Fibroblast of lung (primary cell): ENCODE data around the gene EXOC6. TPM values are rescaled to one million over a fixed set of nuclear protein-coding genes. Genes with fewer than 3 reads are reported as not detected.
A peak's percentile ranks its signal among the peaks of the same experiment; 100 is the strongest.
"Not testable (repeated sequence)": the region's sequence is repeated elsewhere in the genome, so short reads cannot be mapped to it uniquely, and the experiment has no call there.

ENCODE experiments used
- DNase-seq, 2 donors: peaks; one replicate each; pipeline versions ENCODE4 v3.0.0 to v3.0.0-alpha.2; 2010; ENCODE audit warnings: low read depth in 2 of 2
- H2AFZ ChIP-seq: 2 replicates; pipeline ENCODE4 v1.5.1; 2012; ENCODE audit warnings: low read length, control low read depth, inconsistent platforms
- H3K27ac ChIP-seq: 2 replicates; pipeline ENCODE4 v1.5.1; 2011; ENCODE audit warnings: low read length, control low read depth; ENCODE audit not compliant: insufficient read depth
- H3K27me3 ChIP-seq: 2 replicates; pipeline ENCODE4 v1.5.1; 2011; ENCODE audit warnings: mild to moderate bottlenecking, low read length; ENCODE audit not compliant: control insufficient read depth, insufficient read depth
- H3K36me3 ChIP-seq: 2 replicates; pipeline ENCODE4 v1.5.1; 2011; ENCODE audit warnings: low read length; ENCODE audit not compliant: control insufficient read depth, insufficient read depth
- H3K4me1 ChIP-seq: 2 replicates; pipeline ENCODE4 v1.5.1; 2011; ENCODE audit warnings: low read length; ENCODE audit not compliant: control insufficient read depth, insufficient read depth; ENCODE audit errors: extremely low read depth
- H3K4me2 ChIP-seq: 2 replicates; pipeline ENCODE4 v1.5.1; 2011; ENCODE audit warnings: low read length, control low read depth; ENCODE audit not compliant: insufficient read depth; ENCODE audit errors: extremely low read depth
- H3K4me3 ChIP-seq, 4 experiments: fragments of 200-600 bp in 1 of 4; sonication (generic) in 1 of 4; replicated peaks in 1 of 4; 2 replicates each; pipeline ENCODE4 v1.5.1; 2011 to 2016; ENCODE audit warnings: low read length in 4 of 4, low read depth in 3 of 4, mild to moderate bottlenecking in 3 of 4, control low read depth in 2 of 4, inconsistent platforms in 1 of 4, mixed read lengths in 1 of 4; ENCODE audit not compliant: insufficient read depth in 1 of 4; ENCODE audit errors: control extremely low read depth in 1 of 4
- H3K79me2 ChIP-seq: 2 replicates; pipeline ENCODE4 v1.5.1; 2012; ENCODE audit warnings: mild to moderate bottlenecking, low read length, inconsistent platforms; ENCODE audit not compliant: control insufficient read depth, insufficient read depth
- H3K9ac ChIP-seq: 2 replicates; pipeline ENCODE4 v1.5.1; 2011; ENCODE audit warnings: mild to moderate bottlenecking, low read length, control low read depth; ENCODE audit not compliant: insufficient read depth
- H3K9me3 ChIP-seq: 2 replicates; pipeline ENCODE4 v1.5.1; 2012; ENCODE audit warnings: low read depth, low read length; ENCODE audit not compliant: control insufficient read depth, insufficient read depth
- H4K20me1 ChIP-seq: 2 replicates; pipeline ENCODE4 v1.5.1; 2011; ENCODE audit warnings: low read length; ENCODE audit not compliant: control insufficient read depth, insufficient read depth; ENCODE audit errors: extremely low read depth
- EZH2 ChIP-seq: IDR thresholded peaks from 2 replicates; pipeline ENCODE4 v1.5.1; 2012; ENCODE audit warnings: low read length, control low read depth, mild to moderate bottlenecking; ENCODE audit errors: missing control alignments
- polyA plus RNA-seq, 2 donors: library from polyadenylated mRNA; depleted of rRNA in 1 of 2; stranded (reverse) in 1 of 2; unstranded in 1 of 2; fragments of >200 nt; gene quantifications; 2 replicates each; pipeline ENCODE4 v1.2.1, GENCODE V29; 2011 to 2012; ENCODE audit warnings: missing spikeins in 1 of 2
- total RNA-seq: library from RNA; depleted of rRNA; stranded (reverse); fragments of >200 nt; gene quantifications from 2 replicates; pipeline ENCODE4 v1.2.1, GENCODE V29; 2014
- TF ChIP-seq, protein P1 (sequence below), 2 donors: IDR thresholded peaks in 1 of 2; conservative IDR thresholded peaks in 1 of 2; 1 replicate in 1 of 2; 2 replicates in 1 of 2; pipeline ENCODE4 v1.5.1; 2011 to 2012; ENCODE audit warnings: low read length in 2 of 2, control low read depth in 1 of 2, inconsistent platforms in 1 of 2, low read depth in 1 of 2, mild to moderate bottlenecking in 1 of 2

Gene EXOC6
- total and polyA plus RNA-seq, 2 donors (not counting 1 experiment from before 2014, with no cell fraction given), result 6.2 to 9.2 TPM

DNA sequence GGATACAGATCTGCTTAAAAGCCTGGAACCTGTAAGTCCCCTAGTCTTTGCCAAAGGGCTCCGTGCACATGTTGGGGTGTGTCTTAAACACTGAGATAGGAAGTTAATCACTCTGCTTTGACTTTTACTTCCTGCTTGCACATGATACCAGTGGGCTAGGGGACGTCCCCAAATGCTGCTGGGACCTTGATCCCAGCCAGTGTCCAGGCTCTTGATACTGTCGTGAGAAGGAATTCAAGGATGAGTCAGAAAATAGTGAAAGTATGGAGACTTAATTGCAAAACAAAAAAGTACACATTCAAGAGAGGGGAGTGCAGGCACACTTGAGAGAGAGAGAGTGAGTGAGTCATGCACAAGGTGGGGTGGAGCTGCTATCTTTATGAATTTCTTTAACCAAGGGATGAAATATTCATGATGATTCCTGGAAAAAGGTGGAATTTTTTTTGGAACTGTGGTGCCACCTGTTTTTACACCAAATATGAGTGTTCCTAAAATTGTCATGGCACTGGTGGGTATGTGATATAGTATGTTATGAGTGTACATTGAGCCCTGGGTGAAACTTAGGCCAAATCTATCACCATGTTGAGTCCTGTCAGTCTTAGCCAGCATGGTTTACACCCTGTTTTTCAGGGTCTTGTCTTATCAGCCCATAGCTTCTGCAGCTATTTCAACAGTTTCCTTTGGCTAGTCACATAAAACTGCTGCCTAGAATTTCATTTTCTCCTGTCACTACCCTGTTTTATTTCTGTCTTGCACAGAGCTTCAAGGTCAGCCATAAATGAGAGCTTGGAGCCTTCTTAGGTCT, 123.9 kb downstream of the EXOC6 start:
- H2AFZ ChIP-seq, result peak overlapping the region; percentile 51
- no peak for TF ChIP-seq EZH2
- TF ChIP-seq, protein P1, sequence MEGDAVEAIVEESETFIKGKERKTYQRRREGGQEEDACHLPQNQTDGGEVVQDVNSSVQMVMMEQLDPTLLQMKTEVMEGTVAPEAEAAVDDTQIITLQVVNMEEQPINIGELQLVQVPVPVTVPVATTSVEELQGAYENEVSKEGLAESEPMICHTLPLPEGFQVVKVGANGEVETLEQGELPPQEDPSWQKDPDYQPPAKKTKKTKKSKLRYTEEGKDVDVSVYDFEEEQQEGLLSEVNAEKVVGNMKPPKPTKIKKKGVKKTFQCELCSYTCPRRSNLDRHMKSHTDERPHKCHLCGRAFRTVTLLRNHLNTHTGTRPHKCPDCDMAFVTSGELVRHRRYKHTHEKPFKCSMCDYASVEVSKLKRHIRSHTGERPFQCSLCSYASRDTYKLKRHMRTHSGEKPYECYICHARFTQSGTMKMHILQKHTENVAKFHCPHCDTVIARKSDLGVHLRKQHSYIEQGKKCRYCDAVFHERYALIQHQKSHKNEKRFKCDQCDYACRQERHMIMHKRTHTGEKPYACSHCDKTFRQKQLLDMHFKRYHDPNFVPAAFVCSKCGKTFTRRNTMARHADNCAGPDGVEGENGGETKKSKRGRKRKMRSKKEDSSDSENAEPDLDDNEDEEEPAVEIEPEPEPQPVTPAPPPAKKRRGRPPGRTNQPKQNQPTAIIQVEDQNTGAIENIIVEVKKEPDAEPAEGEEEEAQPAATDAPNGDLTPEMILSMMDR (conservative IDR thresholded peaks at IDR 0.05 in 1 of 2, IDR thresholded peaks at IDR 0.05 in 1 of 2; ENCODE audit: low read depth in 1 of 2, low read length in 2 of 2), result no peak
- H3K4me2 ChIP-seq, result peak overlapping the region; percentile 68

DNA sequence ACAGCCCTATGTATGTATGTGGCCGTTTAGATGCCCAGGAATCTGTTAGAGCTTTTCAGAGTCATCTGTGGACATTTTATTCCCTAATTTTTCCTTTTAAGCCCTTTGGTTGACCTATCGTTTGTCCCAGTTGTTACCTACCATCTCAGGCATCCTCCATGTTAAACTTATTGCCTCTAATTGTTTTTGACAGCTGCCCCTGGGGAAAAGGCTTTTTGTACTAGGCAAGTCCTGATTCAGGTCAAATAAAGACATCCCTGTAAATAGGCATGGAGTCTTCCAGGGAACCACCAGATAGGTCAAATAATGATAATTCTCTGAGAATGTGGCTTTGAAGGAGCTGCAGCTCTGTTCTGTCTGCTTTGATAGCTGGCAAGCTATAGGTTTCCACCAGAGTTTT, 124.6 kb downstream of the EXOC6 start:
- Histone ChIP-seq H2AFZ (no peak overlapping the region), H4K20me1 (no peaks in the 10 kb centered on the region), H3K27ac (no peak overlapping the region), H3K9me3 (no peaks in the 10 kb centered on the region), H3K27me3 (no peaks in the 10 kb centered on the region), H3K36me3 (no peaks in the 10 kb centered on the region), H3K9ac (no peak overlapping the region), H3K4me2 (no peak overlapping the region), H3K4me1 (peaks cover 12% of the 10 kb centered on the region), H3K4me3 (no peak overlapping the region), H3K79me2 (no peaks in the 10 kb centered on the region)
- no peak for DNase-seq
- no peak for TF ChIP-seq EZH2
- TF ChIP-seq, protein P1 (conservative IDR thresholded peaks at IDR 0.05 in 1 of 2, IDR thresholded peaks at IDR 0.05 in 1 of 2; ENCODE audit: low read depth in 1 of 2, low read length in 2 of 2), result no peak

More for the DNA sequence above, 123.9 kb downstream of the EXOC6 start:
- no peak overlapping the region for H3K9ac ChIP-seq
- H3K36me3 ChIP-seq, result no peaks in the 10 kb centered on the region
- DNase-seq, result peak; percentile 74 to 87
- H3K9me3 ChIP-seq, result no peaks in the 10 kb centered on the region
- H3K4me1 ChIP-seq, result peaks cover 12% of the 10 kb centered on the region
- no peaks in the 10 kb centered on the region for H4K20me1 ChIP-seq
- peak overlapping the region; percentile 48 for H3K27ac ChIP-seq
- H3K79me2 ChIP-seq, result no peaks in the 10 kb centered on the region
- H3K27me3 ChIP-seq, result no peaks in the 10 kb centered on the region
- no peak overlapping the region for H3K4me3 ChIP-seq

DNA sequence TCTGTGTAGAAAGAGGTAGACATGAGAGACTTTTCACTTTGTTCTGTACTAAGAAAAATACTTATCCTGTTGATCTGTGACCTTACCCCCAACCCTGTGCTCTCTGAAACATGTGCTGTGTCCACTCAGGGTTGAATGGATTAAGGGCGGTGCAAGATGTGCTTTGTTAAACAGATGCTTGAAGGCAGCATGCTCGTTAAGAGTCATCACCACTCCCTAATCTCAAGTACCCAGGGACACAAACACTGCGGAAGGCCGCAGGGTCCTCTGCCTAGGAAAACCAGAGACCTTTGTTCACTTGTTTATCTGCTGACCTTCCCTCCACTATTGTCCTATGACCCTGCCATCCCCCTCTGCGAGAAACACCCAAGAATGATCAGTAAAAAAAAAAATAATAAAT, 128.0 kb downstream of the EXOC6 start:
- not testable (repeated sequence) for H3K27ac ChIP-seq, H3K27me3 ChIP-seq, H3K79me2 ChIP-seq, H3K4me3 ChIP-seq, H3K9me3 ChIP-seq, H3K36me3 ChIP-seq, H3K9ac ChIP-seq, H4K20me1 ChIP-seq, H3K4me2 ChIP-seq, DNase-seq, H2AFZ ChIP-seq, H3K4me1 ChIP-seq
